A172 (cell line): Measurements from ENCODE around the gene TDRD5. TPM values are rescaled to one million over a fixed set of nuclear protein-coding genes. Genes with fewer than 3 reads are reported as not detected.
A peak's percentile ranks its signal among the peaks of the same experiment; 100 is the strongest.

Experiments used
- DNase-seq: peaks from one replicate; pipeline ENCODE4 v3.0.0-alpha.2; 2015; ENCODE audit warnings: low spot score
- total RNA-seq: library from RNA; depleted of rRNA; stranded (reverse); fragments of >200 nt; shearing (Covaris generic); gene quantifications from 2 replicates; pipeline ENCODE4 v1.2.3, GENCODE V29; 2014; rRNA removed

TDRD5 gene, protein sequence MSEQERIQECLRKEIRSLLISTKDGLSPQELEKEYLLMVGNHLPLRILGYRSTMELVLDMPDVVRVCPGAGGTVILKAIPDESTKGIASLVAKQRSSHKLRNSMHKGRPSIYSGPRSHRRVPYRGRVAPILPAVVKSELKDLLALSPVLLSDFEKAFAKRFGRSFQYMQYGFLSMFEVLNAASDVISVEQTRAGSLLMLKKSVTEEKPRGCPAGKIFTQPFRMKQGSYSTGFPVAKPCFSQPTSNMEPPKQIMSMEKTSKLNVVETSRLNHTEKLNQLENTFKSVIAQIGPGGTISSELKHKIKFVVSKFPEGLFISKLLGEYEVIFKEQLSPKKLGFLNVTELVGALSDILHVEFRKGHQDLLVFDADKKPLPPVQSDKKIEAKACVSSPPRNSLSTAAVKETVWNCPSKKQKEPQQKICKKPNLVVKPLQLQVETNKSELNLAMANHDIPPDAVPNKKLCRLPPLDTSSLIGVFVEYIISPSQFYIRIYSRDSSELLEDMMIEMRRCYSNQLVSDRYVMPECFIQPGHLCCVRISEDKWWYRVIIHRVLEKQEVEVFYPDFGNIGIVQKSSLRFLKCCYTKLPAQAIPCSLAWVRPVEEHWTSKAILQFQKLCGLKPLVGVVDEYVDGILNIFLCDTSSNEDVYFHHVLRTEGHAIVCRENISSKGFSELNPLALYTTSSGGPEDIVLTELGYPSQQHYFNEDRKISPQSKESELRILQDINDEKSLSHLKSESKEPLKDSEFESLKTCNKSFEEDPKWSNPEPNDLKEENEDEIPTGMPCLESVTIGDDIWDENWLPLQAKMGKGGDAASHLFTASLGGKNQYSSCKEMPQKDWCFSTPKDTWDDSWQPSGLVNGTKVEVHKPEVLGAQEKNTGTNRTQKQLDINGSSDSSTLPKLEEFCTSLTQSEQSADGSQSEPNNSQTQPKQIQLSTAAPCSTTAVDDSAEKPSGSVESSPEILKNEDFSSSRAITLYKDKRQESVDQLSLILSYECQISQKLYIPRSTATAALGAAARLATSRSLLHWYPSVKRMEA
- not detected in 2 replicates for total RNA-seq

- no peak for DNase-seq
Measured at GRCh38 chr1:179591592-179592580, at the start of gene TDRD5. Gene TDRD5, plus strand, starts transcription at chr1:179591832. Its CDS starts 784 bp downstream, at chr1:179592616.

DNA sequence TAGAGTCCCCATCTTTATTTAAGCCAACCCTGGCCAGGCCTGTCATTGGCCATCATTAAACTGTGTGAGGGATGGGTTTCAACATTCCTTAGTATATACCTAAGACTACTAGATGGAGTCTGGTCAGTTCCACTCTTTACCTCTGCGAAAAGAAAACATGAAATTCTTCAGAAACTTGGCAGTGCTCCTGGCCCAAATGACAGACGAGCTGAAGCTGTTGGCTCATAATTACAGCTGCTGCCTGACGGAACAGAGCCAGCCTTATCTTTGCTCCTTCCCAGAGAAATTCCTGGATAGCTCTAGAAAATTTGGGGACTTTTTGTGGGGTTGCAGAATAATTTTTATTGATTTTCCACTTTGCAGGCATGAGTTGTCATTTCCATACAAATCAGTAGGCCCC lies 46.3 kb upstream of the TDRD5 start:
- DNase-seq, result peak; percentile 42

GRCh38 chr1:179547021-179547535 lies 44.6 kb upstream of the TDRD5 start:
- no peak for DNase-seq

DNA sequence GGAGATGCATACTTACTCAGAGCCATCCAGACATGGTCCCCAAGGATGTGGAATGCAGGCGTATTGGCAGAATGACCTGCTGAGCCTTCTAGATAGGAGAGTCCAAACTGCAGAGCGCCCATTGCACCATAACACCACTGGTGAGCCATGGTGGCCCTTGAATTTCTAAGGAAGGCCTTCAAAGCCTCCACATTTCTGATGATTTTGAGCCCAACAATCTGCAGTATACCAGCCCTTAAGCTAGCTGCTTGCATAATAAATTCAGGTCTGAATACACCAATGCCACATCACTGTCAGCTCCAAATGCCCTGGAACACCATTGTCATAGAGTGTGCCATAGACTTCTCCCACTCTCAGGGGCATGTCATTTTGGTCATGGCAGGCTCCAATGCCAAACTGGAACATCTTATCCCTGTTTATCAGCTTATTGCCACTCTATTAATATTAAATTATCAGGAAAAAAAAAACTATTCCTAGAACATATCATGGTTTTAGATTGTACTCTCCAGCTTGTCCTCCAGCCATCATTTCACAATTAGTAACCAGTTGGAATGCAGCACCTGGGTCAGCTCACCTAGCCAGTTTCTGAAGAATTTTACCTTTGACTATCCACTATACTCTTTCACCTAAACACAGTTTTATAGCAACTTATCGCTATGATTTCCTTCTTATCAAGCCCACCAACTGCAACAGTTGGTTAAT lies 42.8 kb upstream of the TDRD5 start:
- DNase-seq, result no peak

DNA sequence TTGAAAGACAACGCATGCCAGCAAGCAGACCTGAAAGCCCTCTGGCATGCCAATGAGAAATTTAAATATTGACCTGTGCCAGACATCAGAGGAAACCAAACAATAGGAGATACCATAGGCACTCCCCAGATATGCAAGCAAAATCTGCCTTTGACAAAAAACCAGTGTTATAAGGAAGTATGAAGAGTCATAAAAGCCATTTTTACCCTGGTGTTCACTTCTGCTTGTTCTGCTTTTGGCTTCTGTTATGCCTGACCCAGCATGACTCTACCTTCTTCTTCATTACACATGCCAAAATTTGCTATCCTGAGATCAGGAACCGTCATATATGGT lies 42.3 kb upstream of the TDRD5 start:
- DNase-seq, result no peak

- peak; percentile 81 for DNase-seq
Measured at GRCh38 chr1:179550746-179551682, 40.6 kb upstream of the TDRD5 start.

- DNase-seq, result no peak
Measured at GRCh38 chr1:179554427-179554826, 37.2 kb upstream of the TDRD5 start.

GRCh38 chr1:179558078-179558477 lies 33.6 kb upstream of the TDRD5 start:
- no peak for DNase-seq

DNA sequence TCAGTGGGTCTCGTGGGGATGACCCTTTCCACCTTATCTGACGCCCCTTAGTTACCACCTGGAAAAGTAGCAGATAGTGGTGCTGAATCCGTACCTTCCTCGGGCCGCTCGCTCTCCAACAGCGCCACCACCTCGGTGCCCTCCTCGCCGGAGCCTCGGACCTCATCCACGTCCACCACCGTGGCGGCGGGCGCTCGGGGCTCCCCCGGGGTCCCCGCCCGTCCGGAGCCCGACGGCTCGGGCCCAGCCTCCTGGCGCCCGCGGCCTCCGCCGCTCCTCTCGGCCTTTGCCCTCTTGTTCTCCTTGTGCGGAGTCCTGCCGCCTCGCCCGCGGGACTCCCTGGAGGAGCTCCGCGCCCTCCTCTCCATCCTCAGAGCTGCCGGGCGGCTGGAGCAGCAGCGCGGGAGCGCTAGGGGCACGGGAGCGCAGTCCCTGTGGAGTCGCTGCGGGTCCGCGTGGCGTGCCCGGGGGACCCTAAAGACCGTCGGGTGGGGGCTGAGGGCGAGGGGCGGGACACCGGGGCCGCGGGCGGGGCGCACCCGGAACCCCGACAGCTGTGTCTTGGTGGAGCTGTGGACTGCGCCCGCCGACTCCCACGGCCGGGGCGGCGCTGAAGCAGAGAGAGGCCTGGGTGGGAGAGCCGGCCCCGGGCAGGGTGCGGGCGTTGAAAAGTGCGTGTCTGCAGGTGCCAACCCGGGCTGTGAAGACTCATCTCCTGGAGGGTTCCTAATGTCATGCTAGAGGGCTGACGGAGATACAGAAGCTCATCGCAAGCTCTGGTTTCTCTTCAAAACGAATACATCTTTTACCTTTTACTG lies 15.9 kb upstream of the TDRD5 start, which contains the start of gene NPHS2:
TSS of gene NPHS2 (minus strand) at position 452 of the 818 bp plus-strand sequence. CDS start at position 368, 84 bp downstream.
- DNase-seq, result no peak

DNA sequence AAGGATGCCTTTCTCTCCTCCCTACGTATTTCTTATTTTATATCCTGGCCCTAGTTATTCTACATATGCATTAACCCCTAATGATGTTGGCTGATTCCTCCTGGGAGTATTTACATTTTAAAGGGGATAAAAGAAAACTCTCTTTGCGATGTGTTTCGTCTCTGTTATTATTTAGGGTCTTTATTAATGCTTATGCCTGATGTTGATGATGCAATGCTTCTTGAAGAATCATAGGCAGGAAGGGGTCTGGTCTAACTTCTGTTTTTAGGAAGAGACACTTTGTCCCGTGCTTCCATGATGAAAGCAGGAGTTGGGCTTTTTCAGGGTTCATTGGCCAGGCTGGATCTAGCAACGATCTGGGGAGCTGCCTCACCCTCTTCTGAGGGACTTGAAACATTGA lies 15.1 kb upstream of the TDRD5 start:
- DNase-seq, result no peak

- DNase-seq, result no peak
Measured at GRCh38 chr1:179583771-179584320, 7.8 kb upstream of the TDRD5 start.

DNA sequence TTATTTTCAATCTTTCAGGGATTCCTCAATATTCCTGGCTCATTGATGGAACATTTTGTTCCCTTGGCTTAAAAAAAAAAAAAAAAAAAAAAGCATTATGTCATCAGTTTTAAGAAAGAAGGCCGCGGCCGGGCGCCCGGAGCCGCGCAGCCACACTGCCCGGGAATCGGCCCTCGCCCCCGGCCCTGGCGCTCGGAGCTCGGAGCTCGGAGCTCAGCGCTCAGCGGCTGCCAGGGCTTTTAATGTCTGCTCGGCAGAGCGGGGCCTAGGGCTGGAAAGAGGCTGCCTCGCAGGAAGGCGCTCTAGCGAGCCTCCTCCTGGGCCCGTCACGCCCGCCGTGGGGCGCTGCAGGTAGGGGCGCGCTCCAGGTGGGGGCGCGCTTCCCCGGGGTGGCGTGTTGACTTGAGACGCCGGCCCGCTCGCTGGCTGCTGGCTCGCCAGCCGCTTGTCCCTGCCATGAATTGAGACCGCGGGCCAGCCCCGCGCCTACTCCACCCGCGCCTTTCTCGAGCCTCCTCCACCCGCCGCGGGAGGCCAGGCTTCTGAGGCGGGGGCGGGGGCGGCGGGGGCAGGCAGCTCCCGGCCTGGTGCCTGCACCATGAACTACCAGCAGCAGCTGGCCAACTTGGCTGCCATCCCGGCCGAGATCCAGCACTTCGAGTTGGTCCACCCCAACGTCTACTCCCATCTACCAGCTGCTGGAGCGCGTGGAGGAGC lies 5.4 kb upstream of the TDRD5 start:
- no peak for DNase-seq

DNA sequence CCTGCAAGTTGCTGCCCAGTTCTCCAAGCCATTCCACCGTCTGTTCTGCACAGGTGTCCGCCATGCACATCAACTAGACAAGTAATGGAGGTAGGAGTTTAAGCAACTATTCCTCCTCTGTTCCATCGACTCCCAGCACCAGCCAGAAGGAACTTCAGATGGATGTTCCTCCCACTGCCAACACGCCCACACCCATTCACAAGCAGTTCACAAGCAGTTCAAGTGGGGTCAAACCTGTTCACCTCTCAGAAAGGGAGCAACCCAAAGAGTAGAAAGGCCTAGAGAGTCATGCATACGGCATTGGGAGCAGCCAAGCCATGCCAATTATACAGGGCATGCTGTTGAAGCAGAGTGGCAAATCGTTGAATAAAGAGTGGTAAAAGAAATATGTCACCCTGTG lies 4.3 kb upstream of the TDRD5 start:
- no peak for DNase-seq

DNA sequence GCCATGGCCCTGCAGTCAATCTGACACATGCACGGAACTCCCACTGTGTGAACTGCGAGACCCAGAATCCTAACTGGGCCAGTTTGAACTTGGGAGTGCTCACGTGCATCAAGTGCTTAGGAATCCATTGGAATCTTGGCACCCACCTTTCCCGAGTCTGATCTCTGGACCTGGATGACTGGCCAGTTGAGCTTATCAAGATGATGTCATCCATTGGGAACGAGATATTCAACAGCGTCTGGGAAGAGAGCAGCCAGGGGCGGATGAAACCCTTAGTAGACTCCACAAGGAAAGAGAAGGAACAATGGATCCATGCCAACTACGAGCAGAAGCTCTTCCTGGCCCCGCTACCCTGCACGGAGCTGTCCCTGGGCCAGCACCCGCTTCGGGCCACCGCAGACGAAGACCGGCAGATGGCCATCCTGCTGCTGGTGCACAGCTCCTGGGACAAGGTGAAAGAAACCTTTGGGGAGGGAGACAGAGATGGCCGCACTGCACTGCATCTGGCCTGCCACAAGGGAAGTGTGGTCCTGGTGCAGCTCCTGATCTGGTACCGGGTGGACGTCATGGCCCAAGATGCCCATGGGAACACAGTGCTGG lies 3.1 kb upstream of the TDRD5 start:
- DNase-seq, result peak; percentile 27

DNA sequence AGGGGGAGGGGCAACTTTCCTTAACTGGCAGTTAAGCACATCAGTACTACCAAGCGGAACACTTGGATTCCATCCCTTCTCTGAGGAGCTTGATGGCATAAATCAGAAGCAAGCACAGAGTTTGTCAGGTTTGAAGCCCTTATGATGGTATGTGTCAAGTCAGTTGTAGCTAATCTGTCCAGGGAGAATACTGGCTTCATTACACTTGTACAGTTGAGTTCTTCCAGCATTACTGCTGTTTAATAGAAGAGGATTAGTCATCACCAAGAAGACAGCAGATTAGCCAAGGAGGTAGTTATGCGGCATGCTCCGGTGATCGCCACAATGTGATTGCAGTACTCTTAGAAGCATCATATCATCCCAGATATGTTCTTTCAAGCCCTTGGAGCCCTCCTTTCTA lies 2.1 kb upstream of the TDRD5 start:
- no peak for DNase-seq

GRCh38 chr1:179590671-179591070 lies 961 bp upstream of the TDRD5 start:
- no peak for DNase-seq

GRCh38 chr1:179591253-179591591 lies 410 bp upstream of the TDRD5 start:
- DNase-seq, result no peak
